Neural crest cell (in vitro differentiated cells): ENCODE measurements around the gene TAF4. TPM values are rescaled to one million over a fixed set of nuclear protein-coding genes. Genes with fewer than 3 reads are reported as not detected.

ENCODE experiments used
- DNase-seq: peaks from one replicate; pipeline ENCODE4 v3.0.0; 2021; ENCODE audit warnings: low read depth, mixed read lengths, low spot score
- H3K27ac Mint-ChIP-seq: one replicate; pipeline ENCODE4 v1.8.0; 2021; ENCODE audit warnings: mild to moderate bottlenecking, mixed read lengths; ENCODE audit not compliant: unreplicated experiment
- H3K27me3 Mint-ChIP-seq: 2 replicates; pipeline ENCODE4 v1.8.0; 2021; ENCODE audit warnings: low read depth, mild to moderate bottlenecking, mixed read lengths
- H3K36me3 Mint-ChIP-seq: 2 replicates; pipeline ENCODE4 v1.8.0; 2021; ENCODE audit warnings: low read depth, mild to moderate bottlenecking, mixed read lengths
- H3K4me1 Mint-ChIP-seq: 2 replicates; pipeline ENCODE4 v1.8.0; 2021; ENCODE audit warnings: mixed read lengths
- H3K4me3 Mint-ChIP-seq: one replicate; pipeline ENCODE4 v1.8.0; 2021; ENCODE audit warnings: mild to moderate bottlenecking, mixed read lengths
- H3K9me3 Mint-ChIP-seq: 2 replicates; pipeline ENCODE4 v1.8.0; 2021; ENCODE audit warnings: mixed read lengths
- long read RNA-seq: library from polyadenylated mRNA; unstranded; transcript quantifications from one replicate; pipeline ENCODE4 v2.0.0, GENCODE V29; 2020
- total RNA-seq: library from RNA; stranded (reverse); gene quantifications from 2 replicates; pipeline ENCODE4 v1.2.1, GENCODE V29; 2021
- TF ChIP-seq, protein P1 (sequence below): fragments of 200-600 bp; sonication (generic); conservative IDR thresholded peaks from 2 replicates; pipeline ENCODE4 v1.5.0; 2021; ENCODE audit warnings: antibody characterized with exemption, mild to moderate bottlenecking

TAF4 gene
- total RNA-seq, result 33.6 and 35.1 TPM in 2 replicates
- long read RNA-seq, result 0 reads

DNA sequence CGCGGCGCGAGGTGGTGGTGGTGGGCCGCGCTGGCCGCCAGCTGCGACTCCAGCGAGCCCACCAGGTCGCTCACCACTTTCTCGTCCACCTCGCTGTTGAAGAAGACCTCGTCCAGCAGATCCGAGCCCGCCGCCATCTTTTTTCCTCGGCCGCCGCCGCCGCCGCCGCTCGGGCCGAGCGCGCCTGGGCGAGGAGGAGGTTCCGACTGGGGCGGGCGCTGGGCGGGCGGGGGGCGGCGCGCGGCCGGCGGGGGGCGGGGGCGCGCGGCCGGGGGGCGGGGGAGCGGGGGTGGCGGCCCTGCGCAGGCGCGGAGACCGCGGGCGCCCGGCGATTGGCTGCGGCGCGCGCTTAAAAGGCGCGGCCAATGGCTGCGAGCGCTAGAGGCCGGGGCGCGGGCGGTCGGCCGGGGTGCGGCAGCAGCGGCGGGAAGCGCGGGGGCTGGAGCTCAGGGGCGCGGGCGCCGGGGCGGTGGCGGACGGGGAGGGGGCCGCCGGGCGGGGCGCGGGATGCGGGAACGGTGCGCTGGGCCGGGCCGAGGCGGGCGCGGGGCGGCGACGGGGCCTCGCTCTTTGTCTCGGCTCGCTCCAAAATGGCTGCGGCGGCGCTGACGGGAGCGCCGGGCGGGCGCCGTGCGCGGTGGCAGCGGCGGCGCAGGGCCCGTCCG is at the start of gene TAF4:
TSS of gene TAF4 (minus strand) at position 208 of the 665 bp plus-strand sequence. CDS start at position 137, 71 bp downstream.
- H3K9me3 Mint-ChIP-seq, result no peaks in the 10 kb centered on the region
- H3K27ac Mint-ChIP-seq, result peak within 1 kb of the TSS; percentile 87
- peaks cover 2% of the 10 kb centered on the region for H3K36me3 Mint-ChIP-seq
- peak; percentile 72 for DNase-seq
- H3K27me3 Mint-ChIP-seq, result peaks cover 7% of the 10 kb centered on the region
- TF ChIP-seq, protein P1, sequence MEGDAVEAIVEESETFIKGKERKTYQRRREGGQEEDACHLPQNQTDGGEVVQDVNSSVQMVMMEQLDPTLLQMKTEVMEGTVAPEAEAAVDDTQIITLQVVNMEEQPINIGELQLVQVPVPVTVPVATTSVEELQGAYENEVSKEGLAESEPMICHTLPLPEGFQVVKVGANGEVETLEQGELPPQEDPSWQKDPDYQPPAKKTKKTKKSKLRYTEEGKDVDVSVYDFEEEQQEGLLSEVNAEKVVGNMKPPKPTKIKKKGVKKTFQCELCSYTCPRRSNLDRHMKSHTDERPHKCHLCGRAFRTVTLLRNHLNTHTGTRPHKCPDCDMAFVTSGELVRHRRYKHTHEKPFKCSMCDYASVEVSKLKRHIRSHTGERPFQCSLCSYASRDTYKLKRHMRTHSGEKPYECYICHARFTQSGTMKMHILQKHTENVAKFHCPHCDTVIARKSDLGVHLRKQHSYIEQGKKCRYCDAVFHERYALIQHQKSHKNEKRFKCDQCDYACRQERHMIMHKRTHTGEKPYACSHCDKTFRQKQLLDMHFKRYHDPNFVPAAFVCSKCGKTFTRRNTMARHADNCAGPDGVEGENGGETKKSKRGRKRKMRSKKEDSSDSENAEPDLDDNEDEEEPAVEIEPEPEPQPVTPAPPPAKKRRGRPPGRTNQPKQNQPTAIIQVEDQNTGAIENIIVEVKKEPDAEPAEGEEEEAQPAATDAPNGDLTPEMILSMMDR, result no peak
- peak within 1 kb of the TSS; percentile 94 for H3K4me3 Mint-ChIP-seq
- peaks cover 44% of the 10 kb centered on the region for H3K4me1 Mint-ChIP-seq

DNA sequence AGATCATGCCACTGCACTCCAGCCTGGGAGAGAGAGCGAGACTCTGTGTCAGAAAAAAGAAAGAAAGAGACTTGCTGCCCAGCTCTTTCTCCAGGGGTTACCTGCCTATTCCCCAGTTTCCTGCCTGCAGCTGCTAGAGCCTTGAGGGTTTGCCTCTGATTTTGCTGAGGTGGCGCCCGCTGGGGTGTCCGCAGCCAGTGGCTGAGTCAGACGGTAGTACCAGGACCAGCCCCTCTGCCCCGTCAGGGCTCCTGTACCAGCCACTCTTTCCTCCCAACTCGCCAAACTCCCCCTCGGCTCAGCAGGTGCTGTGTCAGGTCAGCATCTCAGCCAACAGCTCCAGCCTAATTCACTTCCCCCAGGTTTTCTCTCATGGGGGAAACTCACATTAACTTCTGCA is 49.2 kb upstream of the TAF4 start:
- Mint-ChIP-seq H3K36me3 (peaks cover 2% of the 10 kb centered on the region), H3K9me3 (peaks cover 8% of the 10 kb centered on the region), H3K4me1 (peaks cover 11% of the 10 kb centered on the region), H3K27ac (no peak overlapping the region), H3K4me3 (no peak overlapping the region), H3K27me3 (peaks cover 20% of the 10 kb centered on the region)
- DNase-seq, result no peak
- TF ChIP-seq, protein P1, result no peak

- no peak overlapping the region for H3K27ac Mint-ChIP-seq
- H3K4me1 Mint-ChIP-seq, result peaks cover 8% of the 10 kb centered on the region
- peaks cover 13% of the 10 kb centered on the region for H3K9me3 Mint-ChIP-seq
- DNase-seq, result no peak
- TF ChIP-seq, protein P1, result no peak
- peaks cover 18% of the 10 kb centered on the region for H3K27me3 Mint-ChIP-seq
- peaks cover 15% of the 10 kb centered on the region for H3K36me3 Mint-ChIP-seq
- no peak overlapping the region for H3K4me3 Mint-ChIP-seq
Observed at GRCh38 chr20:62112368-62112767, 46.7 kb upstream of the TAF4 start.

- peaks cover 3% of the 10 kb centered on the region for H3K4me1 Mint-ChIP-seq
- DNase-seq, result no peak
- H3K27ac Mint-ChIP-seq, result no peak overlapping the region
- TF ChIP-seq, protein P1, result no peak
- H3K36me3 Mint-ChIP-seq, result peaks cover 15% of the 10 kb centered on the region
- peaks cover 15% of the 10 kb centered on the region for H3K27me3 Mint-ChIP-seq
- peaks cover 13% of the 10 kb centered on the region for H3K9me3 Mint-ChIP-seq
- H3K4me3 Mint-ChIP-seq, result no peak overlapping the region
Observed at GRCh38 chr20:62111148-62111547, 45.5 kb upstream of the TAF4 start.

DNA sequence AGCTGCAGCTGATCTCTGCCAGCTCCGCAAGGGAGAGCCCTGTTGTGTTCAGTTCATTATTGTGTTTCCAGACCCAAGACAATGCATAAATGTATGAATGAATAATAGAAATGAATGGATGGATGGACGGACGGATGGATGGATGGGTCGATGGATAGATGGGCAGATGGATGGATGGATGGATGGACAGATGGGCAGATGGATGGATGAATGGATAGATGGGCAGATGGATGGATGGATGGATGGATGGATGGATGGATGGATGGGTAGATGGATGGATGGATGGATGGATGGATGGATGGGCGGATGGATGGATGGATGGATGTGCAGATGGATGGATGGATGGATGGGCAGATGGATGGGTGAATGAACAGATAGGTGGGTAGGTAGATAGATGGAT is 39.9 kb upstream of the TAF4 start:
- Mint-ChIP-seq H3K4me3 (no peak overlapping the region), H3K27me3 (peaks cover 2% of the 10 kb centered on the region), H3K9me3 (peaks cover 12% of the 10 kb centered on the region), H3K27ac (no peak overlapping the region), H3K4me1 (no peaks in the 10 kb centered on the region), H3K36me3 (peaks cover 20% of the 10 kb centered on the region)
- DNase-seq, result no peak
- TF ChIP-seq, protein P1, result no peak
